ENCODE data around the gene RHOF. TPM values are rescaled to one million over a fixed set of nuclear protein-coding genes. Genes with fewer than 3 reads are reported as not detected.
A peak's percentile ranks its signal among the peaks of the same experiment; 100 is the strongest.

Gene RHOF
- total RNA-seq, 3 donors from 2014 or later, result 5.8 to 13.1 (median 12.0) TPM

GRCh38 chr12:121770388-121770787 lies 23.1 kb downstream of the RHOF start:
- intact Hi-C loops (cut with DNase I; ENCODE audit: low total_unique reads), result loop anchor here (10.0 kb wide), 1 partner anchor 66 kb away; no protein-coding TSS in a partner anchor
- H3K27ac ChIP-seq, result no peak overlapping the region
- no peaks in the 10 kb centered on the region for H3K9me3 ChIP-seq
- H3K4me1 ChIP-seq, result peaks cover 0 to 8% of the 10 kb centered on the region in 2 donors
- no peaks in the 10 kb centered on the region for H3K27me3 ChIP-seq
- H3K4me3 ChIP-seq, result no peak overlapping the region
- TF ChIP-seq POLR2A (IDR thresholded peaks at IDR 0.05), result no peak
- TF ChIP-seq, protein P1, sequence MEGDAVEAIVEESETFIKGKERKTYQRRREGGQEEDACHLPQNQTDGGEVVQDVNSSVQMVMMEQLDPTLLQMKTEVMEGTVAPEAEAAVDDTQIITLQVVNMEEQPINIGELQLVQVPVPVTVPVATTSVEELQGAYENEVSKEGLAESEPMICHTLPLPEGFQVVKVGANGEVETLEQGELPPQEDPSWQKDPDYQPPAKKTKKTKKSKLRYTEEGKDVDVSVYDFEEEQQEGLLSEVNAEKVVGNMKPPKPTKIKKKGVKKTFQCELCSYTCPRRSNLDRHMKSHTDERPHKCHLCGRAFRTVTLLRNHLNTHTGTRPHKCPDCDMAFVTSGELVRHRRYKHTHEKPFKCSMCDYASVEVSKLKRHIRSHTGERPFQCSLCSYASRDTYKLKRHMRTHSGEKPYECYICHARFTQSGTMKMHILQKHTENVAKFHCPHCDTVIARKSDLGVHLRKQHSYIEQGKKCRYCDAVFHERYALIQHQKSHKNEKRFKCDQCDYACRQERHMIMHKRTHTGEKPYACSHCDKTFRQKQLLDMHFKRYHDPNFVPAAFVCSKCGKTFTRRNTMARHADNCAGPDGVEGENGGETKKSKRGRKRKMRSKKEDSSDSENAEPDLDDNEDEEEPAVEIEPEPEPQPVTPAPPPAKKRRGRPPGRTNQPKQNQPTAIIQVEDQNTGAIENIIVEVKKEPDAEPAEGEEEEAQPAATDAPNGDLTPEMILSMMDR (IDR thresholded peaks at IDR 0.05), result no peak
- TF ChIP-seq POLR2AphosphoS5 (IDR thresholded peaks at IDR 0.05), result no peak
- H3K36me3 ChIP-seq, result no peaks in the 10 kb centered on the region
- no peak for DNase-seq (ENCODE audit: low spot score in 2 of 2)

DNA sequence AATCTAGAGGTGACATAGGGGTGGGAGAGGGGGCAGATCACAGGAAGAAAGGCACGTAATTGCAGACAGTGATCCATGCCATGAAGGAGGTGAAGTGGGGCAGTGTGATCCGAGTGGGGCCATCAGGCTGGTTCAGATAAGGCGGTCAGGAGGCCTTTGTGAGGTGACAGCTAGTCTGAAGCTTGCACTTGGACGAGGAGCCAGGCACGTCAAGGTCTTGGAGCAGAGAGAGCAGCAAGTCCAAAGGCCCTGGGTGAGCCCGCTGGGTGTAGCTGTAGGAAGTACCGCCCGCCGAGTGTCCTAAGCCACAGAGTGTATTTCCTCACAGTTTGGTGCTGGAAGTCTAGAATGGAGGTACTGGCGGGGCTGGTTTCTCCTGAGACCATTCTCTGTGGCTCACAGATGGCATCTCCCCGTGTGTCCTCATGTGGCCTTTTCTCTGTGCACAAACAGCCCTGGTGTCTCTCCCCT lies 23.6 kb downstream of the RHOF start:
- intact Hi-C loops (cut with DNase I; ENCODE audit: low total_unique reads), result loop anchor here (10.0 kb wide), 1 partner anchor 65 kb away; no protein-coding TSS in a partner anchor
- no peak overlapping the region for H3K27ac ChIP-seq

DNA sequence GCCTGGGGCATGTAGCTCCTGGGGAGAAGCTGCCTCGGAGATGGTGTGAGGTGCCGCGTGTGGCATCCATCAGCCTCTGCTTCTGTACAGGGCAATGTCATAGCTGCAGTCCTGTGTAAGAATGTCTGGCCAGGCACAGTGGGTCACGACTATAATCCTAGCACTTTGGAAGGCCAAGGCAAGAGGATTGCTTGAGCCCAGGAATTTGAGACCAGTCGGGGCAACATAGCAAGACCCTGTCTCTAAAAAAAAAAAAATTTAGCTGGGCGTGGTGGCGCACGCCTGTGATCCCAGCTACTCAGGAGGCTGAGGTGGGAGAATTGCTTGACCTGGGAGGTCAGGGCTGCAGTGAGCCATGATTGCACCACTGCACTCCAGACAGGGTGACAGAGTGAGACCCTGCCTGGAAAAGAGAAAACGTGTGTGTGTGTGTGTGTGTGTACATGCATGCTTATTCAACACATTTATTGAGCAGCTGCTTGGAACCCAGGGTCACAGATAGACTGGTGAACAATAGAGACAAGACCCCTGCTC lies 24.1 kb downstream of the RHOF start:
- TF ChIP-seq POLR2A (IDR thresholded peaks at IDR 0.05) (no peak), POLR2AphosphoS5 (IDR thresholded peaks at IDR 0.05) (no peak)
- TF ChIP-seq, protein P1 (IDR thresholded peaks at IDR 0.05), result no peak
- Histone ChIP-seq H3K27me3 (no peaks in the 10 kb centered on the region), H3K4me3 (no peak overlapping the region), H3K36me3 (no peaks in the 10 kb centered on the region), H3K4me1 (peaks cover 0 to 8% of the 10 kb centered on the region in 2 donors), H3K27ac (no peak overlapping the region), H3K9me3 (no peaks in the 10 kb centered on the region)
- intact Hi-C loops (cut with DNase I; ENCODE audit: low total_unique reads), result no loop called here
- DNase-seq (ENCODE audit: low spot score in 2 of 2), result no peak

More for the DNA sequence above, 23.6 kb downstream of the RHOF start:
- no peak for DNase-seq (ENCODE audit: low spot score in 2 of 2)
- Histone ChIP-seq H3K27me3 (no peaks in the 10 kb centered on the region), H3K9me3 (no peaks in the 10 kb centered on the region), H3K4me3 (no peak overlapping the region), H3K36me3 (no peaks in the 10 kb centered on the region), H3K4me1 (peaks cover 0 to 8% of the 10 kb centered on the region in 2 donors)
- no peak for TF ChIP-seq POLR2AphosphoS5 (IDR thresholded peaks at IDR 0.05)
- TF ChIP-seq, protein P1 (IDR thresholded peaks at IDR 0.05), result no peak
- TF ChIP-seq POLR2A (IDR thresholded peaks at IDR 0.05), result no peak

- H3K36me3 ChIP-seq, result no peaks in the 10 kb centered on the region
- DNase-seq (ENCODE audit: low spot score in 2 of 2), result no peak
- no peaks in the 10 kb centered on the region for H3K27me3 ChIP-seq
- H3K9me3 ChIP-seq, result no peaks in the 10 kb centered on the region
- peak overlapping the region in 1 of 2 donors; percentile 55 for H3K27ac ChIP-seq
- H3K4me3 ChIP-seq, result no peak overlapping the region
- intact Hi-C loops (cut with DNase I; ENCODE audit: low total_unique reads), result no loop called here
- TF ChIP-seq, protein P1 (IDR thresholded peaks at IDR 0.05), result no peak
- TF ChIP-seq POLR2A (IDR thresholded peaks at IDR 0.05), result no peak
- no peak for TF ChIP-seq POLR2AphosphoS5 (IDR thresholded peaks at IDR 0.05)
- peaks cover 0 to 8% of the 10 kb centered on the region in 2 donors for H3K4me1 ChIP-seq
Measured at GRCh38 chr12:121767525-121768016, 25.9 kb downstream of the RHOF start.

- H3K4me3 ChIP-seq, result no peak overlapping the region
- intact Hi-C loops (cut with DNase I; ENCODE audit: low total_unique reads), result no loop called here
- TF ChIP-seq, protein P1 (IDR thresholded peaks at IDR 0.05), result no peak
- TF ChIP-seq POLR2A (IDR thresholded peaks at IDR 0.05), result no peak
- TF ChIP-seq POLR2AphosphoS5 (IDR thresholded peaks at IDR 0.05), result no peak
- peaks cover 0 to 8% of the 10 kb centered on the region in 2 donors for H3K4me1 ChIP-seq
- no peaks in the 10 kb centered on the region for H3K36me3 ChIP-seq
- H3K27ac ChIP-seq, result peak overlapping the region in 1 of 2 donors; percentile 9
- H3K9me3 ChIP-seq, result no peaks in the 10 kb centered on the region
- DNase-seq (ENCODE audit: low spot score in 2 of 2), result no peak
- no peaks in the 10 kb centered on the region for H3K27me3 ChIP-seq
Measured at GRCh38 chr12:121766290-121767039, 27.0 kb downstream of the RHOF start.

Data from breast epithelium (tissue), 4 donors.